B cell (primary cell): ENCODE measurements around the gene NEGR1.

Source experiments
- EZH2 ChIP-seq: IDR thresholded peaks from 2 replicates; pipeline ENCODE4 v1.6.1; 2012; ENCODE audit warnings: borderline replicate concordance, low read depth, mild to moderate bottlenecking, moderate library complexity, low read length; ENCODE audit not compliant: insufficient read depth, poor library complexity, severe bottlenecking
- TF ChIP-seq, protein P1 (sequence below): fragments of 200-600 bp; IDR thresholded peaks from one replicate; pipeline ENCODE4 v1.8.0; 2022; ENCODE audit warnings: antibody characterized with exemption, mild to moderate bottlenecking

DNA sequence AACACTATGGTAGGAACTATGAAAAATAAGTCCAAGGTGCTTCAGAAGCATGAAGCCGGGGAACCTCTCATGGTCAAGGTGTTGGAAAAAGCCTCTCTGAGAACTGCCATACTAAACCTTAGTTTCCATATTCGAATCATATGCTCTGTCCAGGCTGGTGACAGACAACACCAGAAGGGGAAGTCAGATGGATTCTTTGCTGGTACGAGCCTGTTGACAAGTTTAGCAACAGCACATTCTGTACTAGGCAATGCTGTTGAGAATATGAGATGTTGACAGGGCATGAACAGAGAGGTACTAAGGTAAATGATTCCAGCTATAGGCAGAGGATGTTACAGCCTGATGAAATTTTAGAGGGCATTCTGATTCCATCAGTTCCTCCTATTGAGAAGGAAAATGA, 740.2 kb downstream of the NEGR1 start:
- TF ChIP-seq, protein P1, sequence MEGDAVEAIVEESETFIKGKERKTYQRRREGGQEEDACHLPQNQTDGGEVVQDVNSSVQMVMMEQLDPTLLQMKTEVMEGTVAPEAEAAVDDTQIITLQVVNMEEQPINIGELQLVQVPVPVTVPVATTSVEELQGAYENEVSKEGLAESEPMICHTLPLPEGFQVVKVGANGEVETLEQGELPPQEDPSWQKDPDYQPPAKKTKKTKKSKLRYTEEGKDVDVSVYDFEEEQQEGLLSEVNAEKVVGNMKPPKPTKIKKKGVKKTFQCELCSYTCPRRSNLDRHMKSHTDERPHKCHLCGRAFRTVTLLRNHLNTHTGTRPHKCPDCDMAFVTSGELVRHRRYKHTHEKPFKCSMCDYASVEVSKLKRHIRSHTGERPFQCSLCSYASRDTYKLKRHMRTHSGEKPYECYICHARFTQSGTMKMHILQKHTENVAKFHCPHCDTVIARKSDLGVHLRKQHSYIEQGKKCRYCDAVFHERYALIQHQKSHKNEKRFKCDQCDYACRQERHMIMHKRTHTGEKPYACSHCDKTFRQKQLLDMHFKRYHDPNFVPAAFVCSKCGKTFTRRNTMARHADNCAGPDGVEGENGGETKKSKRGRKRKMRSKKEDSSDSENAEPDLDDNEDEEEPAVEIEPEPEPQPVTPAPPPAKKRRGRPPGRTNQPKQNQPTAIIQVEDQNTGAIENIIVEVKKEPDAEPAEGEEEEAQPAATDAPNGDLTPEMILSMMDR, result no peak
- no peak for TF ChIP-seq EZH2
